ENCODE measurements around the gene DNAH12.

DNAH12 gene

GRCh38 chr3:57411715-57412114, 132.4 kb downstream of the DNAH12 start:
- H3K9me3 ChIP-seq (ENCODE audit: control insufficient read depth, insufficient read depth, low read length), result no peaks in the 10 kb centered on the region
- H3K27ac ChIP-seq (ENCODE audit: low read depth, low read length), result no peak overlapping the region
- H3K4me1 ChIP-seq (ENCODE audit: control insufficient read depth, insufficient read depth, low read length), result no peaks in the 10 kb centered on the region
- no peak overlapping the region for H3K4me3 ChIP-seq (ENCODE audit: low read depth, low read length)
- no peaks in the 10 kb centered on the region for H3K36me3 ChIP-seq (ENCODE audit: control insufficient read depth, insufficient read depth, low read length)
- no peak overlapping the region for H3K9ac ChIP-seq (ENCODE audit: low read depth, low read length)
- no peaks in the 10 kb centered on the region for H3K27me3 ChIP-seq (ENCODE audit: control insufficient read depth, insufficient read depth, low read length)

DNA sequence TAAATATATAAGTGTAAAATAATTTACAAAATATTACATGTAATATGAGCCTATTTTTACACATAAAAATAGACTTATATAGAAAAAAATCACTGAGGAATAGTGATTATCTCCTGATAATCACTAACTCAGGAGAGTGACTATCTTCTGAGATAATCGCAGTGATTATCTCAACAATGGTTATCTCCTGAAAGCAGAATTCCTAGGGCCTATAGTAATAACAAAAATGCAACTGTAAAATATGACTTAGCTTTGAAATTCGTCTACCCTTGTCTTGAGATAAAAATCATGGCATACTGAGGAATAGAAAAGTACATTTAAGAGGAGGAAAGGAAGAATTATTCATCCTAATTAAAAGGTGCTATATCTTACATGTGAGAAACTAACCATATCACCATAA, 134.7 kb downstream of the DNAH12 start:
- Histone ChIP-seq H3K4me3 (ENCODE audit: low read depth, low read length) (no peak overlapping the region), H3K36me3 (ENCODE audit: control insufficient read depth, insufficient read depth, low read length) (no peaks in the 10 kb centered on the region), H3K27me3 (ENCODE audit: control insufficient read depth, insufficient read depth, low read length) (no peaks in the 10 kb centered on the region), H3K9me3 (ENCODE audit: control insufficient read depth, insufficient read depth, low read length) (no peaks in the 10 kb centered on the region), H3K9ac (ENCODE audit: low read depth, low read length) (no peak overlapping the region), H3K4me1 (ENCODE audit: control insufficient read depth, insufficient read depth, low read length) (no peaks in the 10 kb centered on the region), H3K27ac (ENCODE audit: low read depth, low read length) (no peak overlapping the region)

DNA sequence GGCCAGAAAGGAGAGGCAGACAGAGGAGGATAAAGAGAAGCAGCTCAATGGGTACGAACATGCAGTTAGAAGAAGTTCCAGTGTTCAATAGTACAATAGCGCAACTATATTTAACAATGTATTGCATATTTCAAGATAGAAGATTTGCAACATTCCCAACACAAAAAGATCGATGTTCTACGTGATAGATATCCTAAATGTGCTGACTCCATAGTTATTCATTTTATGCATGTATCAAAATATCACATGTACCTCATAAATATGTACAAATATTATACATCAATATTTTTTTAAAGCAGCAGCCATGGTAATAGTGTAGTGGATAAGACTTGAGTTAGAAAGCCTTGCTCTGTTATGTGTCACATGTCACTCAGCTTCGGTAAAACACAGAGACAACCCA, 141.5 kb downstream of the DNAH12 start:
- H3K4me1 ChIP-seq (ENCODE audit: control insufficient read depth, insufficient read depth, low read length), result peaks cover under 1% of the 10 kb centered on the region; the same call in 1 of the 2 replicates
- H3K27me3 ChIP-seq (ENCODE audit: control insufficient read depth, insufficient read depth, low read length), result no peaks in the 10 kb centered on the region
- no peak overlapping the region for H3K27ac ChIP-seq (ENCODE audit: low read depth, low read length)
- no peak overlapping the region for H3K9ac ChIP-seq (ENCODE audit: low read depth, low read length)
- H3K4me3 ChIP-seq (ENCODE audit: low read depth, low read length), result no peak overlapping the region
- H3K9me3 ChIP-seq (ENCODE audit: control insufficient read depth, insufficient read depth, low read length), result no peaks in the 10 kb centered on the region
- H3K36me3 ChIP-seq (ENCODE audit: control insufficient read depth, insufficient read depth, low read length), result no peaks in the 10 kb centered on the region

DNA sequence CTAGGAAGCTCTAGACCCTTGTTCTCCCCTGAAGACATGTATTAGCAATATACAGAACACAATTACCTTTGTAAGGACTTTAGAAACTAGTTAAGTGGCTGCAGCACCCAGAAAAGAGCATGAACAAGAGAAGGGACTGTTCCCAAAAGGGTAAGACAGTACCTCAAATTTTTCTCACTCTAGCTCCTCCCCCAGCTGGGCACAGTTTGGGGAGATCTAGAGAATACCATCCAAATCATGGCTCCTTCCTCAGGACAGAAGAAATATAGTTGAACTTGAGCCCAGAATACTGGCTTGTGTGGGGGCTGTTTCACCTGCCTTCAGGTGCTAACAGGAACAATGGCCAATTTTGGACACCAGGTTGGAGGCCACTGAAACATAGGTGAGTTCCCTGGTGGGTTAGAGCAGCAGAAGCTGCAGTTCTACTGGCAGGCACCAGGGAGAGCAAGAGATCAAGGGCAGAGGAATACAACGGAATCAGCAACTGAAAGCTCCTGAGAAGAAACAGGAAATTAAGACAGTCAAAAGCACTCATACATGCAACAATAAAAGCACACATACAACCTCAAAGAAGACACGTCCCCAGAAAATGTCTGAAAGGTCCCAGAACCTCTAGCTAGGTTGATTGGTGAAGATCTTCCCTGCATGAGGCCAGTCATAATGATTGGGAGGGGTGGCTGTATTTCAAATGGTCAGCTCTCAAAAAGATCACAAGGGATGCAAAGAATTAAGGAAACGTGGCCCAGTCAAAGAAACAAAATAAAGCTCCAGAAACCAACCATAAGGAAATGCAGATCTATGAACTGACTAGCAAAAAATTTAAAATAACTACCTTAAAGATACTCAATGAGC, 146.7 kb downstream of the DNAH12 start:
- H3K9me3 ChIP-seq (ENCODE audit: control insufficient read depth, insufficient read depth, low read length), result no peaks in the 10 kb centered on the region
- H3K36me3 ChIP-seq (ENCODE audit: control insufficient read depth, insufficient read depth, low read length), result no peaks in the 10 kb centered on the region
- no peaks in the 10 kb centered on the region for H3K27me3 ChIP-seq (ENCODE audit: control insufficient read depth, insufficient read depth, low read length)
- no peak overlapping the region for H3K4me3 ChIP-seq (ENCODE audit: low read depth, low read length)
- H3K27ac ChIP-seq (ENCODE audit: low read depth, low read length), result no peak overlapping the region
- peaks cover 2% of the 10 kb centered on the region; the same call in 1 of the 2 replicates for H3K4me1 ChIP-seq (ENCODE audit: control insufficient read depth, insufficient read depth, low read length)
- H3K9ac ChIP-seq (ENCODE audit: low read depth, low read length), result no peak overlapping the region

- Histone ChIP-seq H3K4me3 (ENCODE audit: low read depth, low read length) (no peak overlapping the region), H3K4me1 (ENCODE audit: control insufficient read depth, insufficient read depth, low read length) (peaks cover 2% of the 10 kb centered on the region; the same call in 1 of the 2 replicates), H3K27ac (ENCODE audit: low read depth, low read length) (no peak overlapping the region), H3K27me3 (ENCODE audit: control insufficient read depth, insufficient read depth, low read length) (no peaks in the 10 kb centered on the region), H3K9me3 (ENCODE audit: control insufficient read depth, insufficient read depth, low read length) (no peaks in the 10 kb centered on the region), H3K9ac (ENCODE audit: low read depth, low read length) (no peak overlapping the region), H3K36me3 (ENCODE audit: control insufficient read depth, insufficient read depth, low read length) (no peaks in the 10 kb centered on the region)
Measured at GRCh38 chr3:57393977-57394376, 150.2 kb downstream of the DNAH12 start.

GRCh38 chr3:57391767-57392166, 152.4 kb downstream of the DNAH12 start:
- Histone ChIP-seq H3K36me3 (ENCODE audit: control insufficient read depth, insufficient read depth, low read length) (no peaks in the 10 kb centered on the region), H3K9me3 (ENCODE audit: control insufficient read depth, insufficient read depth, low read length) (no peaks in the 10 kb centered on the region), H3K4me1 (ENCODE audit: control insufficient read depth, insufficient read depth, low read length) (no peaks in the 10 kb centered on the region), H3K27me3 (ENCODE audit: control insufficient read depth, insufficient read depth, low read length) (no peaks in the 10 kb centered on the region), H3K27ac (ENCODE audit: low read depth, low read length) (no peak overlapping the region), H3K4me3 (ENCODE audit: low read depth, low read length) (no peak overlapping the region), H3K9ac (ENCODE audit: low read depth, low read length) (no peak overlapping the region)

DNA sequence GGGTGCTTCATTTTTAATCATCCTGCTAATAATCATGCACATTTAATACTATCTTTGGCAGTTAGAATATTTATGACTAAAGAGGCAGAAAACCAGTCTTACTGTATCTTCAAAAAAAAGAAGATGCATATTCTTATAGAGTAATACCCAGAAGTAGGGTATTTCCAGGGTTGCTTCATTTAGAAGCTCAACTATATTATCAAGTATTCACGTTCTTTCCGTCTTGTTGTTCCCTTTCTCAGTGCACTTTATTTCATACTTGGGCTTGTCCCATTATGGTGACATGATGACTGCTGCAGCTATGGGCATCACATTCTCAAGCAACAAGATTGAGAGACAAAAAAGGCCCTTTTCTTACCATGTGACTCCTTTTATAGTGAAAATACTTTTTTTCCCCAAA, 154.9 kb downstream of the DNAH12 start:
- H3K27me3 ChIP-seq (ENCODE audit: control insufficient read depth, insufficient read depth, low read length), result no peaks in the 10 kb centered on the region
- no peaks in the 10 kb centered on the region for H3K4me1 ChIP-seq (ENCODE audit: control insufficient read depth, insufficient read depth, low read length)
- no peaks in the 10 kb centered on the region for H3K36me3 ChIP-seq (ENCODE audit: control insufficient read depth, insufficient read depth, low read length)
- H3K9me3 ChIP-seq (ENCODE audit: control insufficient read depth, insufficient read depth, low read length), result no peaks in the 10 kb centered on the region
- H3K27ac ChIP-seq (ENCODE audit: low read depth, low read length), result no peak overlapping the region
- no peak overlapping the region for H3K9ac ChIP-seq (ENCODE audit: low read depth, low read length)
- H3K4me3 ChIP-seq (ENCODE audit: low read depth, low read length), result no peak overlapping the region

DNA sequence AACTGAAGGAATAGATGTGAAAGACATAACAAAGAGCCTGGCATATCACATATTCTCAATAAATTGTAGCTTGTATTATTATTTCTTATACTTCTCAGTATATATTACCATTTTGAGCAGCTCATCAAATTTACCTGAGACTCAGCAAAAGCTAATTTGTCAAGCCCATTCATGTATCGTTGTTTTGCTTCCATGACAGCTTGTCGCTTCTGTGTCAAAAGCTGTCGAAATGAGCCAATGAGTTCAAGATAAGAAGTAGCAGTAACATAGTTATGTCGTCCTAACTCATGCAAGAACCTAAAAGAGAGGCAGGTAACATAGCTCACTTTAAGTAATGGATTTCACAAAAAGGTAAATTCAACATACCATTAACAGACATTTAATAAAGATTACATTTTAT, 157.8 kb downstream of the DNAH12 start:
- Histone ChIP-seq H3K9ac (ENCODE audit: low read depth, low read length) (no peak overlapping the region), H3K27me3 (ENCODE audit: control insufficient read depth, insufficient read depth, low read length) (no peaks in the 10 kb centered on the region), H3K36me3 (ENCODE audit: control insufficient read depth, insufficient read depth, low read length) (no peaks in the 10 kb centered on the region), H3K4me3 (ENCODE audit: low read depth, low read length) (no peak overlapping the region), H3K4me1 (ENCODE audit: control insufficient read depth, insufficient read depth, low read length) (no peaks in the 10 kb centered on the region), H3K9me3 (ENCODE audit: control insufficient read depth, insufficient read depth, low read length) (no peaks in the 10 kb centered on the region), H3K27ac (ENCODE audit: low read depth, low read length) (no peak overlapping the region)

- Histone ChIP-seq H3K36me3 (ENCODE audit: control insufficient read depth, insufficient read depth, low read length) (no peaks in the 10 kb centered on the region), H3K4me3 (ENCODE audit: low read depth, low read length) (no peak overlapping the region), H3K27ac (ENCODE audit: low read depth, low read length) (no peak overlapping the region), H3K9ac (ENCODE audit: low read depth, low read length) (no peak overlapping the region), H3K27me3 (ENCODE audit: control insufficient read depth, insufficient read depth, low read length) (no peaks in the 10 kb centered on the region), H3K9me3 (ENCODE audit: control insufficient read depth, insufficient read depth, low read length) (no peaks in the 10 kb centered on the region), H3K4me1 (ENCODE audit: control insufficient read depth, insufficient read depth, low read length) (no peaks in the 10 kb centered on the region)
Measured at GRCh38 chr3:57385498-57385897, 158.6 kb downstream of the DNAH12 start.

DNA sequence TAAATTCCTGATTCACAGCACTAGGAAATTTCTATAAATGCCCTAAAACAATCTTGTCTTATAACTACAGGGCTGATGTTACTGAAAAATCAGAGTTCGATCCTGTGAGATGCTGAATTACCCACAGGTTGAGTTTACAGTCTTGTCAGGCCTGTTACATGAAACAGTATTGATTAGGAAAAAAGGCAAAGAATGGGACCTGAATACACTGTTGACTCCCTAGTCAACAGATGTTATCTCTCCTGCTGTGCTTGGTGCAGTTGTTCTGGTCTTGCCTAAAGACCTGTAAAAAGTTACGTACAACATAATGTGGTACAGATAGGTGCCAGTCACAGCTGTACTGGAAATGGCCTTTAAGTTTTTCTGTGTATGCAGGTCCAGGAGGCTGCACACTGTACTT, 160.3 kb downstream of the DNAH12 start:
- Histone ChIP-seq H3K36me3 (ENCODE audit: control insufficient read depth, insufficient read depth, low read length) (no peaks in the 10 kb centered on the region), H3K4me1 (ENCODE audit: control insufficient read depth, insufficient read depth, low read length) (no peaks in the 10 kb centered on the region), H3K9me3 (ENCODE audit: control insufficient read depth, insufficient read depth, low read length) (no peaks in the 10 kb centered on the region)

GRCh38 chr3:57383406-57383805, 160.7 kb downstream of the DNAH12 start:
- Histone ChIP-seq H3K9ac (ENCODE audit: low read depth, low read length) (no peak overlapping the region), H3K9me3 (ENCODE audit: control insufficient read depth, insufficient read depth, low read length) (no peaks in the 10 kb centered on the region), H3K27me3 (ENCODE audit: control insufficient read depth, insufficient read depth, low read length) (no peaks in the 10 kb centered on the region), H3K4me1 (ENCODE audit: control insufficient read depth, insufficient read depth, low read length) (no peaks in the 10 kb centered on the region), H3K36me3 (ENCODE audit: control insufficient read depth, insufficient read depth, low read length) (no peaks in the 10 kb centered on the region), H3K27ac (ENCODE audit: low read depth, low read length) (no peak overlapping the region), H3K4me3 (ENCODE audit: low read depth, low read length) (no peak overlapping the region)

More for the DNA sequence above, 160.3 kb downstream of the DNAH12 start:
- Histone ChIP-seq H3K27ac (ENCODE audit: low read depth, low read length) (no peak overlapping the region), H3K4me3 (ENCODE audit: low read depth, low read length) (no peak overlapping the region), H3K27me3 (ENCODE audit: control insufficient read depth, insufficient read depth, low read length) (no peaks in the 10 kb centered on the region), H3K9ac (ENCODE audit: low read depth, low read length) (no peak overlapping the region)
